Stromal cell of bone marrow (primary cell): Measurements from ENCODE around the gene HIBADH.

Source experiments
- DNase-seq: peaks from one replicate; pipeline ENCODE4 v3.0.0-alpha.2; 2012; ENCODE audit warnings: low read depth

Gene HIBADH

DNA sequence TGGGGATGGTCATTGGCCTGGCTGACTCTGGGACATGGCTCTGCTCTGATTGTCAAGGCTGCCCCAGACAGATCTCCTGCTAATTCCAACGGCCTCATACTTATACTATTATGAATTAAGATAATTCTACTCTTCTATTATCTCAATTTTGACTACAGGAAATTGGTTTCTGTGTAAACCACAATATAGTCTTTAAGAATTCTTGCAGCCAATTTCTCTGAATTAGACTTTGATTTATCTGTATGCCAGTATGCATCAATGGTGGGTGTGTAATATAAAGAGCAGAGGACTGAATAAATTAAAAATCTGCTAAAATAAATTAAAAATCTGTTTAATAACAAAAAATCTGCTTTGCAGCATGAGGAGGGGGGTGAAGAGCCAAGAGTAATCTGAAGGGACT lies 27.0 kb downstream of the HIBADH start:
- DNase-seq: no peak

DNA sequence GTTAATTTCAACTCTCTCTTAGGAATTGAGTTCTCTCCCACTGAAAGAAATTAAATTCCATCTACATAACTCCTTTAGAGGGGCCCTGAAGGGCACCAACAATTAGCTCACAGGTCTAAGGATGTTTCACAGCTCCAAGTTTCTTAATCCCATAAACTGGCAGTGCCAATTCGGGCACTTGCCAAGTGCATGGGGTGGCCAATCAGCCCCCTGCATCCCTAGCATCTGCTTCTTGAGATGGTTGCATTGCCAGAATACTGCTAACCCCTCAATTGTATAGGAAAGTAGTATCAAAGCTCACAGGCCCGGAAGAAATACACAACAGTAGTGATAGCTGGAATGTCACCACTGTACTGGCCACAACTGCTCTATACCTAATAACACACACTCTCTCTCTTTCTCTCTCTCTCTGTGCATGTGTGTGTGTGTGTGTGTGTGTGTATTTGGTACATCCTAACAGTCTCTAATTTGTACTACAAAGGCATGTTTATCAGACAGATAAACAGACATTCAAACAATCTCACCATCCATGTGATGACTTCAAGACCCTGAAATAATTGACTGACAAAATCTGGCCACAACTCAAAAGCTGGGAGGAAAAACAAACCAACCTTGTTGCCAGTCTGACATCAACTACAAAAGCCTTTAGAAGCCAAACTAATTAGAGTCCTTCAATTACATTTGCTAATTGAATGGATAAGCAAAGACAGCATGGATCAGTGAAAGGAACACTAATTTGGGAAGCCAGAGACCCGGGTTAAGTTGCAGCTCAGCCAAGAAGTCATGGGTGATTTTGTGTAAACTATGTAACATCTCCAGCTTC lies 27.8 kb downstream of the HIBADH start:
- DNase-seq: no peak

GRCh38 chr7:27633062-27633461 lies 29.6 kb downstream of the HIBADH start:
- no peak for DNase-seq

DNA sequence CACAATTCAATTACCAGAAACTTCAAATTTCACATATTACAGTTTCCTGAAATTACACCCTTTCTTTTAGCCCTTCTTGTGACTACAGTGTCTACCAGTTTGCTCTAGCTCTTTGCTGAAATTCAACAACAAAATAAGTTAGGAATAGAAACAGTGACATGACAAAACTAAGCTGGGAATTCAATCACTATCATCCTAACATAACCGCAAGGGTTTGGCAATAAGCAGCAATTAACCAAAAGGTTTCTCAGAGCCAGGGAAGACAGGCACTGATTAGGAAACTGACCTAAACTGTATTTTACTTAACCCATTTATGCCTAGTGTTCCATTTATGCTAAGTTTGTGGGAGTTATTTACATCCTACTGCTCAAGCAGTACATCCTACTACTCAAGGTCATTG lies 31.3 kb downstream of the HIBADH start:
- no peak for DNase-seq

DNA sequence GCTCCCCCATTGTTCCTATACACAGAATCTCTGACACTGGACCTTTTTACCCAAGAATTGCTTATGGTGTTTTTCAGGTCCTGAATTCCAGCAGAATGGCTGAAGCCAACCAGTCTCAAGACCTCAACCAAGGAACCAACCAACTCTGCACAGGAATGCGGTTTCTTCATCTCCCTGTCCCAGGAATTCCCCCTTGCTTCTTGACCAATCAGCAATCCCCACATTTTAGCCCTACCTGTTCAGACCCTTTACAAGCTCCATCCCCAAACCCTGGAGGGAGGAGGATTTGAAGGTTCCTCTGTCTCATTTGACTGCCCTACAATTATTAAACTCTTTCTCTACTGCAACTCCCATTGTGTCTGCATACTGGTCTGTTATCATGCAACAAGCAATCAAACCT lies 35.5 kb downstream of the HIBADH start:
- no peak for DNase-seq

- DNase-seq: no peak
Observed at GRCh38 chr7:27619492-27619891, 43.2 kb downstream of the HIBADH start.

DNA sequence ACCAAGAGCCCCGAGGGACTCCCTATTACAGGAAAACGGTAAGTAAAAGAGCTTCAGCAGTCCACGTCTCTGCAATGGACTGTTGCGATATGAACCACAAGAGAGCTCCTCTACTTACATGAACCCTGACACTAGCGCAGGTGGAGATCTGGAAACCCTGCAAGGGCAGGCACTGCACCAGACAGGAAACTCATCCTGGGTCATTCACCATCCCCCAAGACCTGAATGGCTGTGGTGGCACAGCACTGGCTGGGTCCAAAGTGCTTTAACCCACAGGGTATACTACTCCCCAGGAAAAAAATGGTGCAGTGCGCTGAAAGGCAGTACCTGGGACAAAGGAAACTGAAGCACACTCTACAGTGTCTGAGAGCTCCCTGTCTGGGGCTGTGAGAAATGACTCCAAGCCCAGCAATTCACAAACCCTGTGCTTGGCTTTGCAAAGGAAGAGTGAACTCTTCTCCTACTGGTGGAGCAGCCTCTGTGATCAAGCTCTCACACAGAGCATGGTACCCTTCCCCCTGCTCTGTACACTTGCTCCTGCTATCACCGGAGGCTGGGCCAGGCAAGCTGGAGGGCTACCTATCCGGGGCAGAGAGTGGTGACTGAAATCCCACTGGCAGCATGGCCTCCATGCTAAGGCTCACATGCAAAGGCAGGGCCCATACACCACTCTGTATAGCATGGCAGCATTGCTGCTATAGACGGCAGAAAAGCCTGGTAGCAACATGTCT lies 44.9 kb downstream of the HIBADH start:
- no peak for DNase-seq

DNA sequence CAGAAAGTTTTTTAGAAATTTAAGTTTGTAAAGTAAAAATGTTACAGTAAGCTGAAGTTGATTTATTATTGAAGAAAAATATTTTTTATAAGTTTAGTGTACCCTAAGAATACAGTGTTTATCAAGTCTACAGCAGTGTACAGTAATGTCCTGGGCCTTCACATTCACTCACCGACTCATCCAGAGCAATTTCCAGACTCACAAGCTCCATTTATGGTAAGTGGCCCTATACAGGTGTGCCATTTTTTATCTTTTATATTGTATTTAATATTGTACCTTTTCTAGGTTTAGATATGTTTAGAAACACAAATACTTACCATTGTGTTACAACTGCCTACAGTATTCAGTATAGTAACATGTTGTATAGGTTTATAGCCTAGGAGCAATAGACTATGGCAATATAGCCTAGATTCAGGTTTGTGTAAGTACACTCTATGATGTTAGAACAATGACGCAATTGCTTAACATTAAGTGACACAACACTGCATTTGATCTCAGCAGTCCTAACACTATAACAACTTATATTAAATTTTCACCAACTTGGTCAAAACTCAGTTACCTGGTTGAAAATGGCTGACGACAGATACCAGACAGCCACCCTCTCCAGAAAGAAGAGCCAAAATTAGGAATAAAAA lies 45.7 kb downstream of the HIBADH start:
- no peak for DNase-seq

DNA sequence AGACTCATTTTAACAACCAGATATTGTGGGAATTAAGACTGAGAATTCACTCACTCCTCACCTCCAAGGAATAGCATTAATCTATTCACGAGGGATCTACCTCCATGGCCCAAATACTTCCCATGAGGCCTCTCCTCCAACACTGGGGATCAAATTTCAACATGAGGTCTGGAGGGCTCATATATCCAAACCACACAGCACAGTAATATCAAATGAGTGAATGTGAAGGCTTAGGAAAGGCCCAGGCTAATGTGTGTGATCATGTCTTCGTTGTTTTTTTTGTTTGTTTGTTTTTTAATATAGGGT lies 46.5 kb downstream of the HIBADH start:
- DNase-seq: no peak

DNA sequence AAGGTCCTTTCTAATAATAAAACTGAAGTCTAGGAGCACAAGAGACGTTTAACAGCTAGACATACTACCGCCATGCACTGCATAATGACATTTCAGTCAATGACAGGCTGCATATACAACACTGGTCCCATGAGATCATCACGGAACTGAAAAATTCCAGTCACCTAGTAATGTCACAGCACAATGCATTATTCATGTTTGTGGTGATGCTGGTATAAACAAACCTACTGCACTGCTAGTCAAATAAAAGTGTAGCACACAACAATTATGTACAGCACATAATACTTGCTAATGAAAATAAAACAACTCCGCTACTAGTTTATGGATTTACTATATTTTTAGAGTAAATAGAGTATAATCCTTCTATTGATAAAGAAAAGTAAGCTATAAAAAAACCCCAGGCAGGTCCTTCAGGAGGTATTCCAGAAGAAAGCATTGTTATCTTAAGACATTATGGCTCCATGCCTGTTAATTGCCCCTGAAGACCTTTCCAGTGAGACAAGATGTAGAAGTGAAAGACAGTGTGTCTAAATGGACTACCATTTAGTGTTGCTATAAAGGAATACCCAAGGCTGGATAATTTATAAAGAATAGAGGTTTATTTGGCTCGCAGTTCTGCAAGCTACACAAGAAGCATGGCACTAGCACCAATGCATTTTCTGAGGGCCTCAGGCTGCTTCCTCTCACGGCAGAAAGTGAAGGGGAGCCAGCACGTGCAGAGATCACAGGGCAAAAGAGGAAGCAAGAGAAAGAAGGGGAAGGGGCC lies 47.1 kb downstream of the HIBADH start:
- no peak for DNase-seq

- no peak for DNase-seq
Observed at GRCh38 chr7:27614095-27614494, 48.6 kb downstream of the HIBADH start.

GRCh38 chr7:27611059-27611458 lies 51.6 kb downstream of the HIBADH start:
- no peak for DNase-seq

- no peak for DNase-seq
Observed at GRCh38 chr7:27608776-27609495, 53.7 kb downstream of the HIBADH start.

- no peak for DNase-seq
Observed at GRCh38 chr7:27607210-27607606, 55.5 kb downstream of the HIBADH start.

- peak; percentile 13 for DNase-seq
Observed at GRCh38 chr7:27606270-27607209, 56.1 kb downstream of the HIBADH start.

DNA sequence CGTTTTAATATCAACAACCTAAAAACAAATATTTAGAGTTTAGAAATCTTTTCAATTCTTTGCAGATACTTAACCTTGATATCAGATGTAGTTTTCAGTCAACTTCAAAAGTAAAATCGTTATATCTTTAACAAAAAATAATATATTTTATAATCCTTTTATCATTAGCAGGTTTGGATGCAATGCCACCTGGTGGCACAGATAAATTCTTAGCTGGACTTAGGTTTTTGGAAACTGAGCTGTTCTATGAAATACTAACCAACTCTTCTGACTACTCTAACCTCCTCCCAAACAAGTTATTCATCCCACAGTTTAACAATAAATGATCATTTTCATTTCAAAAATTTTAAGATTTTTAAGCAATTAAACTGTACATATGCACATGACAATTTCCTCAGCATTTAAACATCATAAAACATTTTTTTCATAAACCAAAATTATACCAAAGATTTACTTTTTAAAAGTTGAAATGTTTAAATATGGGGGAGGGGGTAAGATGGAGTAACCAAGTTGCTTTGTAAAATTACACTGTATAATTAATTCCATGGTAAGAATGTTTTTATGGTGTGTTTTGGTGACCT lies 56.9 kb downstream of the HIBADH start:
- DNase-seq: peak; percentile 31

GRCh38 chr7:27605283-27605682 lies 57.4 kb downstream of the HIBADH start:
- DNase-seq: no peak

DNA sequence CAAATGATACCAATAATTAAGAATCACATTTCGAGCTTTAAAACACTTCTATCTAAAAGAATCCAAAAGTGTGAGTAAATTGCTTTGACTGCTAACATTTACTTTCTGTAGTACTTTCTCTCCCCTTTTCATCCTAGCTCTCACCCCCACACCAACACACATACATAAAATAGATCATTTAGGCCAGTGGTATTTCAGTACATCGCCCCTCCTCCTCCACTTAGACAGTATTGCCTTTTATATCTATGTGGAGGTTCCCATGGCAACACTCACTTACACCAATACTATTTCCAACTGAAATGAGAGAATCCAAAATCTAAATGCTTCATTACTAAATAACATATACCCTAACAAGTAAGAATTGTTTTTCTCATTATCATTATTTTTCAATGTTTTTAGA lies 58.9 kb downstream of the HIBADH start:
- DNase-seq: no peak

GRCh38 chr7:27602766-27603165 lies 59.9 kb downstream of the HIBADH start:
- DNase-seq: no peak

DNA sequence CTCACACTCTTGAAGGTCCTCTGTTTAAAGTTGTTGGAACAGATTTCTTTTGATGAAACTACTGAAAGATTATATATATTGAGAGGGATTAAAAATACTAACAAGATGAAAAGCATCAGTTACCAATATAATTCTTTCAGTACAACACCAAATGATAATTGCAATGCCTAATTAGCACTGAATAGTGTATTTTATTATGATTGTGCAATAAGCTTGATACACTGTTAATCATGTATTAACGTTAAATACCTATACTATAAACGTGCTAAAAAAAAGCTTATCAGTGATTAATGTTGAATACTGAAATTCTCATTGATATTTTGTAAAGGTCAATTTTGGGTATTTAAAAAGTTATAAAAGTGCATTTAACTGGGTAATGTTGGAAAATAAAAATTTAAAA lies 61.5 kb downstream of the HIBADH start:
- DNase-seq: no peak
